ENCODE data around the gene PCDH8.
"Not testable (repeated sequence)": the region's sequence is repeated elsewhere in the genome, so short reads cannot be mapped to it uniquely, and the experiment has no call there.

The PCDH8 gene

DNA sequence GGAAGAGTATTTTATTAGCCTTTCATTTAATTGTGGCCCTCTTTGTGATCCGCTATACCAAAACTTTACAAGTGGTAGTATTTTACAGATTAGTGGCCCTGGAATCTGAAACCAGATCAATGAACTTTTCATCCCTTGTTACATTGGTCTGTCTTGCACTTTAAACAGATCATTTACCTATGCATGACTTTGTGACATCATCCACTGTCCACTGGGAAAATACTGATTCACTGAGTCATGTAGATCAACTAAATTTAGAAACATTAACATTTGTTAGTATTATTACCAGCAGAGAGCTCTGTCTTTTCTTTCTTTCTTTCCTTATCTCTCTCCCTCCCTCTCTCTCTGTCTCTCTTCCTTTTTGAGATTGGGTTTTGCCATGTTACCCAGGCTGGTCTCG is 17.5 kb downstream of the PCDH8 start:
- no peak overlapping the region for H3K4ac ChIP-seq (ENCODE audit: low read depth in 1 of 2, low read length in 2 of 2)
- no peak overlapping the region for H2BK5ac ChIP-seq (ENCODE audit: low read depth, low read length, poor library complexity, severe bottlenecking)
- no peak overlapping the region for H3K9ac ChIP-seq (ENCODE audit: low read length)
- no peaks in the 10 kb centered on the region for H3K27me3 ChIP-seq (ENCODE audit: control insufficient read depth in 1 of 2, insufficient read depth in 1 of 2, low read length in 2 of 2)
- no peaks in the 10 kb centered on the region for H3K4me1 ChIP-seq (ENCODE audit: control insufficient read depth, insufficient read depth, low read depth, low read length)
- H4K8ac ChIP-seq (ENCODE audit: low read length), result no peak overlapping the region
- no peak overlapping the region for H4K91ac ChIP-seq (ENCODE audit: low read length)
- DNase-seq, result no peak
- H3K36me3 ChIP-seq (ENCODE audit: control insufficient read depth in 1 of 2, insufficient read depth in 2 of 2, low read depth in 1 of 2, low read length in 2 of 2), result no peaks in the 10 kb centered on the region
- no peak overlapping the region for H2BK15ac ChIP-seq (ENCODE audit: low read depth, poor library complexity, severe bottlenecking)
- no peaks in the 10 kb centered on the region for H3K9me3 ChIP-seq (ENCODE audit: control insufficient read depth, low read length)
- H2BK120ac ChIP-seq (ENCODE audit: low read depth, low read length), result no peak overlapping the region
- H3K4me3 ChIP-seq (ENCODE audit: insufficient read depth in 1 of 2, low read depth in 1 of 2, low read length in 2 of 2), result peak overlapping the region in 1 of 2 experiments; percentile 8
- WGBS, result 74% methylated on average over 2 of the region's 2 CpGs
- H3K27ac ChIP-seq (ENCODE audit: low read length, poor library complexity, severe bottlenecking), result no peak overlapping the region
- H3K23ac ChIP-seq (ENCODE audit: low read length in 2 of 2), result no peak overlapping the region
- no peak overlapping the region for H2AK5ac ChIP-seq (ENCODE audit: low read length, severe bottlenecking)
- H3K18ac ChIP-seq (ENCODE audit: low read depth in 1 of 2, low read length in 2 of 2), result no peak overlapping the region
- no peak overlapping the region for H3K14ac ChIP-seq (ENCODE audit: low read length in 2 of 2)
- H2AFZ ChIP-seq (ENCODE audit: low read depth, low read length), result no peak overlapping the region
- H3K4me2 ChIP-seq (ENCODE audit: low read length, poor library complexity, severe bottlenecking), result no peak overlapping the region
- H2BK12ac ChIP-seq (ENCODE audit: low read length in 2 of 2), result no peak overlapping the region
- no peaks in the 10 kb centered on the region for H3K79me1 ChIP-seq (replicated peaks; ENCODE audit: low read length, poor library complexity, severe bottlenecking)

DNA sequence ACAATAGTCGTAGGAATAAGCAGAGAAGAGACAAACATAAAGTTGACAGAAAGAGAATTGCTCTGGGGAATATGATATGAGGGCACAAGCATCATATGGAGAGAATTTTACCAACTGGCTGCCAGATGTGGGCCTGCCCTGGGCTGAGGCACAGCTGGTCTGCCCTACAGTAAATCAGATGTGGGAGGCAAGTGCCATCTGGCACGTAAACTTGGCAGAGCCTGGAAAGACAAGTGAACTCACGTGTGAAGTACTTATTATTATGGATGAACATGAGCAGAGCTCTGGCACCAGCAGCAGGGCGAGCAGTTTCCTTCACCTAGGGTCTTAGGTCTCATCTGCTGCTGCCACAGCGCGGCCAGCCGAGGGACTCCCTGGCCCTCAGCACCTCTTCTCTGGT is 20.6 kb downstream of the PCDH8 start:
- DNase-seq, result no peak
- H3K18ac ChIP-seq (ENCODE audit: low read depth in 1 of 2, low read length in 2 of 2), result no peak overlapping the region
- H4K91ac ChIP-seq (ENCODE audit: low read length), result no peak overlapping the region
- H2BK120ac ChIP-seq (ENCODE audit: low read depth, low read length), result no peak overlapping the region
- H3K79me1 ChIP-seq (replicated peaks; ENCODE audit: low read length, poor library complexity, severe bottlenecking), result no peaks in the 10 kb centered on the region
- H3K4me2 ChIP-seq (ENCODE audit: low read length, poor library complexity, severe bottlenecking), result no peak overlapping the region
- no peak overlapping the region for H3K4me3 ChIP-seq (ENCODE audit: insufficient read depth in 1 of 2, low read depth in 1 of 2, low read length in 2 of 2)
- no peak overlapping the region for H3K14ac ChIP-seq (ENCODE audit: low read length in 2 of 2)
- H3K4me1 ChIP-seq (ENCODE audit: control insufficient read depth, insufficient read depth, low read depth, low read length), result no peaks in the 10 kb centered on the region
- H2AFZ ChIP-seq (ENCODE audit: low read depth, low read length), result no peak overlapping the region
- no peak overlapping the region for H2AK5ac ChIP-seq (ENCODE audit: low read length, severe bottlenecking)
- no peak overlapping the region for H2BK15ac ChIP-seq (ENCODE audit: low read depth, poor library complexity, severe bottlenecking)
- no peaks in the 10 kb centered on the region for H3K36me3 ChIP-seq (ENCODE audit: control insufficient read depth in 1 of 2, insufficient read depth in 2 of 2, low read depth in 1 of 2, low read length in 2 of 2)
- no peak overlapping the region for H3K4ac ChIP-seq (ENCODE audit: low read depth in 1 of 2, low read length in 2 of 2)
- H3K9ac ChIP-seq (ENCODE audit: low read length), result no peak overlapping the region
- no peak overlapping the region for H2BK12ac ChIP-seq (ENCODE audit: low read length in 2 of 2)
- H3K27ac ChIP-seq (ENCODE audit: low read length, poor library complexity, severe bottlenecking), result no peak overlapping the region
- WGBS, result 79% methylated on average over 7 of the region's 7 CpGs
- no peaks in the 10 kb centered on the region for H3K9me3 ChIP-seq (ENCODE audit: control insufficient read depth, low read length)
- H2BK5ac ChIP-seq (ENCODE audit: low read depth, low read length, poor library complexity, severe bottlenecking), result no peak overlapping the region
- no peaks in the 10 kb centered on the region for H3K27me3 ChIP-seq (ENCODE audit: control insufficient read depth in 1 of 2, insufficient read depth in 1 of 2, low read length in 2 of 2)
- no peak overlapping the region for H4K8ac ChIP-seq (ENCODE audit: low read length)
- no peak overlapping the region for H3K23ac ChIP-seq (ENCODE audit: low read length in 2 of 2)

DNA sequence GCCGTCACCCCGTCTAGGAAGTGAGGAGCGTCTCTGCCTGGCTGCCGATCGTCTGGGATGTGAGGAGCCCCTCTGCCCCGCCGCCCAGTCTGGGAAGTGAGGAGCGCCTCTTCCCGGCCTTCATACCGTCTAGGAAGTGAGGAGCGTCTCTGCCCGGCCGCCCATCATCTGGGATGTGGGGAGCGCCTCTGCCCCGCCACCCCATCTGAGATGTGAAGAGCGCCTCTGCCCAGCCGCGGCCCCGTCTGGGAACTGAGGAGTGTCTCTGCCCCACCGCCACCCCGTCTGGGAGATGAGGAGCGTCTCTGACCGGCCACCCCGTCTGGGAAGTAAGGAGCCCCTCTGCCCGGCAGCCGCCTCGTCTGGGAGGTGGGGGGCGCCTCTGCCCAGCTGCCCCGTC is 30.6 kb downstream of the PCDH8 start:
- H3K27ac ChIP-seq (ENCODE audit: low read length, poor library complexity, severe bottlenecking); DNase-seq; H2AFZ ChIP-seq (ENCODE audit: low read depth, low read length); H3K4me2 ChIP-seq (ENCODE audit: low read length, poor library complexity, severe bottlenecking); H2BK15ac ChIP-seq (ENCODE audit: low read depth, poor library complexity, severe bottlenecking); H2BK12ac ChIP-seq (ENCODE audit: low read length in 2 of 2); H4K8ac ChIP-seq (ENCODE audit: low read length); H3K9me3 ChIP-seq (ENCODE audit: control insufficient read depth, low read length); H3K18ac ChIP-seq (ENCODE audit: low read depth in 1 of 2, low read length in 2 of 2); H3K4me1 ChIP-seq (ENCODE audit: control insufficient read depth, insufficient read depth, low read depth, low read length); H3K9ac ChIP-seq (ENCODE audit: low read length); H3K4me3 ChIP-seq (ENCODE audit: insufficient read depth in 1 of 2, low read depth in 1 of 2, low read length in 2 of 2); H3K14ac ChIP-seq (ENCODE audit: low read length in 2 of 2); H2BK5ac ChIP-seq (ENCODE audit: low read depth, low read length, poor library complexity, severe bottlenecking); H2BK120ac ChIP-seq (ENCODE audit: low read depth, low read length); H4K91ac ChIP-seq (ENCODE audit: low read length); H2AK5ac ChIP-seq (ENCODE audit: low read length, severe bottlenecking); H3K79me1 ChIP-seq (replicated peaks; ENCODE audit: low read length, poor library complexity, severe bottlenecking); H3K36me3 ChIP-seq (ENCODE audit: control insufficient read depth in 1 of 2, insufficient read depth in 2 of 2, low read depth in 1 of 2, low read length in 2 of 2); H3K27me3 ChIP-seq (ENCODE audit: control insufficient read depth in 1 of 2, insufficient read depth in 1 of 2, low read length in 2 of 2); H3K23ac ChIP-seq (ENCODE audit: low read length in 2 of 2); H3K4ac ChIP-seq (ENCODE audit: low read depth in 1 of 2, low read length in 2 of 2): not testable (repeated sequence)
- 91% methylated on average over 23 of the region's 29 CpGs for WGBS

DNA sequence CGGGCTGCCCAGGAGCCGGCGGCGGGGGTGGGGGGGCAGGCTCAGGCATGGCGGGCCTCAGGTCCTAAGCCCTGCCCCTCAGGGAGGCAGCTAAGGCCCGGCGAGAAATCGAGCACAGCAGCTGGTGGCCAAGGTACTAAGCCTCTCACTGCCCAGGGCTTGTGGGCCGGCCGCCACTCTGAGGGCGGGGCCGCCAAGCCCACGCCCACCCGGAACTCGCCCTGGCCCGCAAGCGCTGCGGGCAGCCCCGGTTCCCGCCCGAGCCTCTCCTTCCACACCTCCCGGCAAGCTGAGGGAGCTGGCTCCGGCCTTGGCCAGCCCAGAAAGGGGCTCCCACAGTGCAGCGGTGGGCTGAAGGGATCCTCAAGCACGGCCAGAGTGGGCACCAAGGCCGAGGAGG is 33.1 kb downstream of the PCDH8 start:
- Histone ChIP-seq H4K8ac (ENCODE audit: low read length) (no peak overlapping the region), H2BK5ac (ENCODE audit: low read depth, low read length, poor library complexity, severe bottlenecking) (no peak overlapping the region), H2BK15ac (ENCODE audit: low read depth, poor library complexity, severe bottlenecking) (no peak overlapping the region), H3K36me3 (ENCODE audit: control insufficient read depth in 1 of 2, insufficient read depth in 2 of 2, low read depth in 1 of 2, low read length in 2 of 2) (no peaks in the 10 kb centered on the region), H3K23ac (ENCODE audit: low read length in 2 of 2) (no peak overlapping the region), H3K4me1 (ENCODE audit: control insufficient read depth, insufficient read depth, low read depth, low read length) (no peaks in the 10 kb centered on the region), H3K27ac (ENCODE audit: low read length, poor library complexity, severe bottlenecking) (no peak overlapping the region), H3K9me3 (ENCODE audit: control insufficient read depth, low read length) (no peaks in the 10 kb centered on the region), H3K9ac (ENCODE audit: low read length) (no peak overlapping the region), H3K4me3 (ENCODE audit: insufficient read depth in 1 of 2, low read depth in 1 of 2, low read length in 2 of 2) (no peak overlapping the region), H2AFZ (ENCODE audit: low read depth, low read length) (no peak overlapping the region), H3K14ac (ENCODE audit: low read length in 2 of 2) (no peak overlapping the region), H3K27me3 (ENCODE audit: control insufficient read depth in 1 of 2, insufficient read depth in 1 of 2, low read length in 2 of 2) (no peaks in the 10 kb centered on the region), H2AK5ac (ENCODE audit: low read length, severe bottlenecking) (no peak overlapping the region), H2BK120ac (ENCODE audit: low read depth, low read length) (no peak overlapping the region), H2BK12ac (ENCODE audit: low read length in 2 of 2) (no peak overlapping the region), H4K91ac (ENCODE audit: low read length) (no peak overlapping the region), H3K79me1 (replicated peaks; ENCODE audit: low read length, poor library complexity, severe bottlenecking) (no peaks in the 10 kb centered on the region), H3K18ac (ENCODE audit: low read depth in 1 of 2, low read length in 2 of 2) (no peak overlapping the region), H3K4ac (ENCODE audit: low read depth in 1 of 2, low read length in 2 of 2) (no peak overlapping the region), H3K4me2 (ENCODE audit: low read length, poor library complexity, severe bottlenecking) (no peak overlapping the region)
- no peak for DNase-seq
- WGBS, result 96% methylated on average over 24 of the region's 26 CpGs
